ENCODE data around the gene R3HCC1L. TPM values are rescaled to one million over a fixed set of nuclear protein-coding genes. Genes with fewer than 3 reads are reported as not detected.
A peak's percentile ranks its signal among the peaks of the same experiment; 100 is the strongest.
"Not testable (repeated sequence)": the region's sequence is repeated elsewhere in the genome, so short reads cannot be mapped to it uniquely, and the experiment has no call there.

Gene R3HCC1L
- total RNA-seq, 1 experiment from 2014 or later = 15.9 TPM

GRCh38 chr10:98134117-98134430 is 383 bp upstream of the R3HCC1L start:
- BruUV-seq (replicated peaks) = no TSS peak
- H3K4me3 ChIP-seq (ENCODE audit: low read depth in 2 of 2, low read length in 2 of 2) = peak overlapping the region; percentile 69 to 89
- H3K27ac ChIP-seq (ENCODE audit: low read length) = peak overlapping the region; percentile 96
- no peak for DNase-seq (ENCODE audit: low read depth, low spot score)
- TF ChIP-seq SIN3A (IDR thresholded peaks at IDR 0.05; ENCODE audit: borderline replicate concordance, insufficient read depth, low read depth, low read length) (no peak), POLR2AphosphoS5 (IDR thresholded peaks at IDR 0.05; ENCODE audit: low read depth, low read length) (no peak), TCF7L2 (IDR thresholded peaks at IDR 0.05; ENCODE audit: low read depth, low read length) (no peak)
- TF ChIP-seq, protein P1, sequence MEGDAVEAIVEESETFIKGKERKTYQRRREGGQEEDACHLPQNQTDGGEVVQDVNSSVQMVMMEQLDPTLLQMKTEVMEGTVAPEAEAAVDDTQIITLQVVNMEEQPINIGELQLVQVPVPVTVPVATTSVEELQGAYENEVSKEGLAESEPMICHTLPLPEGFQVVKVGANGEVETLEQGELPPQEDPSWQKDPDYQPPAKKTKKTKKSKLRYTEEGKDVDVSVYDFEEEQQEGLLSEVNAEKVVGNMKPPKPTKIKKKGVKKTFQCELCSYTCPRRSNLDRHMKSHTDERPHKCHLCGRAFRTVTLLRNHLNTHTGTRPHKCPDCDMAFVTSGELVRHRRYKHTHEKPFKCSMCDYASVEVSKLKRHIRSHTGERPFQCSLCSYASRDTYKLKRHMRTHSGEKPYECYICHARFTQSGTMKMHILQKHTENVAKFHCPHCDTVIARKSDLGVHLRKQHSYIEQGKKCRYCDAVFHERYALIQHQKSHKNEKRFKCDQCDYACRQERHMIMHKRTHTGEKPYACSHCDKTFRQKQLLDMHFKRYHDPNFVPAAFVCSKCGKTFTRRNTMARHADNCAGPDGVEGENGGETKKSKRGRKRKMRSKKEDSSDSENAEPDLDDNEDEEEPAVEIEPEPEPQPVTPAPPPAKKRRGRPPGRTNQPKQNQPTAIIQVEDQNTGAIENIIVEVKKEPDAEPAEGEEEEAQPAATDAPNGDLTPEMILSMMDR (IDR thresholded peaks at IDR 0.05) = no peak
- TF ChIP-seq, protein P2, sequence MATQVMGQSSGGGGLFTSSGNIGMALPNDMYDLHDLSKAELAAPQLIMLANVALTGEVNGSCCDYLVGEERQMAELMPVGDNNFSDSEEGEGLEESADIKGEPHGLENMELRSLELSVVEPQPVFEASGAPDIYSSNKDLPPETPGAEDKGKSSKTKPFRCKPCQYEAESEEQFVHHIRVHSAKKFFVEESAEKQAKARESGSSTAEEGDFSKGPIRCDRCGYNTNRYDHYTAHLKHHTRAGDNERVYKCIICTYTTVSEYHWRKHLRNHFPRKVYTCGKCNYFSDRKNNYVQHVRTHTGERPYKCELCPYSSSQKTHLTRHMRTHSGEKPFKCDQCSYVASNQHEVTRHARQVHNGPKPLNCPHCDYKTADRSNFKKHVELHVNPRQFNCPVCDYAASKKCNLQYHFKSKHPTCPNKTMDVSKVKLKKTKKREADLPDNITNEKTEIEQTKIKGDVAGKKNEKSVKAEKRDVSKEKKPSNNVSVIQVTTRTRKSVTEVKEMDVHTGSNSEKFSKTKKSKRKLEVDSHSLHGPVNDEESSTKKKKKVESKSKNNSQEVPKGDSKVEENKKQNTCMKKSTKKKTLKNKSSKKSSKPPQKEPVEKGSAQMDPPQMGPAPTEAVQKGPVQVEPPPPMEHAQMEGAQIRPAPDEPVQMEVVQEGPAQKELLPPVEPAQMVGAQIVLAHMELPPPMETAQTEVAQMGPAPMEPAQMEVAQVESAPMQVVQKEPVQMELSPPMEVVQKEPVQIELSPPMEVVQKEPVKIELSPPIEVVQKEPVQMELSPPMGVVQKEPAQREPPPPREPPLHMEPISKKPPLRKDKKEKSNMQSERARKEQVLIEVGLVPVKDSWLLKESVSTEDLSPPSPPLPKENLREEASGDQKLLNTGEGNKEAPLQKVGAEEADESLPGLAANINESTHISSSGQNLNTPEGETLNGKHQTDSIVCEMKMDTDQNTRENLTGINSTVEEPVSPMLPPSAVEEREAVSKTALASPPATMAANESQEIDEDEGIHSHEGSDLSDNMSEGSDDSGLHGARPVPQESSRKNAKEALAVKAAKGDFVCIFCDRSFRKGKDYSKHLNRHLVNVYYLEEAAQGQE (IDR thresholded peaks at IDR 0.05; ENCODE audit: insufficient read depth in 1 of 2, low read depth in 2 of 2, low read length in 1 of 2) = no peak
- no peaks in the 10 kb centered on the region for H3K9me3 ChIP-seq (ENCODE audit: control insufficient read depth, insufficient read depth, low read depth, low read length)
- peak; percentile 27 for ATAC-seq
- intact Hi-C loops (cut with micrococcal nuclease; ENCODE audit: unreplicated experiment) (no loop called here), in situ Hi-C loops (cut with HindIII; ENCODE audit: low pct_unique_long_range_greater_than_20kb, low sequenced_read_pairs) (no loop called here)
- H3K36me3 ChIP-seq (ENCODE audit: control insufficient read depth, insufficient read depth, low read length) = no peaks in the 10 kb centered on the region; the same call in 1 of the 2 replicates
- CTCF ChIA-PET = no interaction called here
- H3K27me3 ChIP-seq (ENCODE audit: control insufficient read depth, insufficient read depth, low read length) = no peaks in the 10 kb centered on the region; the same call in 1 of the 2 replicates
- POLR2A ChIA-PET = interaction anchor here (0.6 to 0.9 kb wide), 5 partner anchors 11 to 284 kb away, joined by 3 to 8 read pairs (median 4); partner anchors contain the start of gene GOLGA7B
- H3K4me1 ChIP-seq (ENCODE audit: control insufficient read depth, insufficient read depth, low read length) = peaks cover 20% of the 10 kb centered on the region; the same call in 1 of the 2 replicates

DNA sequence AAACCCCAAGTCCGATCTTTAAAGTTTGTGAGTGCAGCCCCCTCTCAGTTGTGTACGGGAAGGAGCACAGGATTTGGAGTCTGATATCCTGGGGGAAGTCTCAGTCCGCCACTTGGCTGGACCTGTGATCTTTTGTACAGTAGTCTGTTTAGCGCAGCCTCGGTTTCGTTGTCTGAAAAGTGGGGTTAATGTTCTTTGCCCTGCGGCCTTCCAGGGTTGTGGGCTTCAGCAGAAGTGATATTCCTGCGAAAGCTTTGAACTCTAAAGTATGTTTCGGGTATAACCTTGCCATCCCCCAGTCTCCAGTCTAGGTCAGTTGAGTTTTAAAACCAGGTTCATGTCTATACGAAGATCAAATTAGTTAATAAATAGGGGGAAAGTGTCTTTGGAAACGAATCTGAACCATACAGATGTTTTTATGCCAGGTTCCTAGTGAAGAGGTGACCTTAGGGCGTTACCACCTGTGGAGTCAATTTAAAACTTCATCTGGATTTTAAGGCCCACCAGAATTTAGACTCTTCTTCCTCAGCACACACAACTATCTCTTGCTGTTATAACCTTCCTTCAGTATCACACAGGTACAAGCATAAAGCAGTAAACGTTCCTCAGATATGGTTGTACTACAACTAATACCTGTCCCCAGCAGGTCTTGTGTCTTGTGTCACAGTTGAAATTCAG is 904 bp downstream of the R3HCC1L start:
- Histone ChIP-seq H3K27me3 (ENCODE audit: control insufficient read depth, insufficient read depth, low read length) (no peaks in the 10 kb centered on the region), H3K9me3 (ENCODE audit: control insufficient read depth, insufficient read depth, low read depth, low read length) (no peaks in the 10 kb centered on the region), H3K4me3 (ENCODE audit: low read depth in 2 of 2, low read length in 2 of 2) (peak overlapping the region; percentile 69 to 89), H3K27ac (ENCODE audit: low read length) (peak overlapping the region; percentile 96), H3K36me3 (ENCODE audit: control insufficient read depth, insufficient read depth, low read length) (no peaks in the 10 kb centered on the region; the same call in 1 of the 2 replicates), H3K4me1 (ENCODE audit: control insufficient read depth, insufficient read depth, low read length) (peaks cover 32% of the 10 kb centered on the region)
- ChIA-PET CTCF (no interaction called here), POLR2A (interaction anchor here (0.6 to 0.7 kb wide), 3 partner anchors 11 to 920 kb away, joined by 3 to 14 read pairs (median 3); no protein-coding TSS in a partner anchor)
- no peak for TF ChIP-seq TCF7L2 (IDR thresholded peaks at IDR 0.05; ENCODE audit: low read depth, low read length)
- TF ChIP-seq, protein P1 (IDR thresholded peaks at IDR 0.05) = no peak
- no peak for TF ChIP-seq POLR2AphosphoS5 (IDR thresholded peaks at IDR 0.05; ENCODE audit: low read depth, low read length)
- TF ChIP-seq, protein P2 (IDR thresholded peaks at IDR 0.05; ENCODE audit: insufficient read depth in 1 of 2, low read depth in 2 of 2, low read length in 1 of 2) = no peak
- TF ChIP-seq SIN3A (IDR thresholded peaks at IDR 0.05; ENCODE audit: borderline replicate concordance, insufficient read depth, low read depth, low read length) = no peak
- in situ Hi-C loops (cut with HindIII; ENCODE audit: low pct_unique_long_range_greater_than_20kb, low sequenced_read_pairs) (no loop called here), intact Hi-C loops (cut with micrococcal nuclease; ENCODE audit: unreplicated experiment) (no loop called here)
- DNase-seq (ENCODE audit: low read depth, low spot score) = no peak
- peak; percentile 20 for ATAC-seq
- BruUV-seq (replicated peaks) = TSS peak; percentile 76

DNA sequence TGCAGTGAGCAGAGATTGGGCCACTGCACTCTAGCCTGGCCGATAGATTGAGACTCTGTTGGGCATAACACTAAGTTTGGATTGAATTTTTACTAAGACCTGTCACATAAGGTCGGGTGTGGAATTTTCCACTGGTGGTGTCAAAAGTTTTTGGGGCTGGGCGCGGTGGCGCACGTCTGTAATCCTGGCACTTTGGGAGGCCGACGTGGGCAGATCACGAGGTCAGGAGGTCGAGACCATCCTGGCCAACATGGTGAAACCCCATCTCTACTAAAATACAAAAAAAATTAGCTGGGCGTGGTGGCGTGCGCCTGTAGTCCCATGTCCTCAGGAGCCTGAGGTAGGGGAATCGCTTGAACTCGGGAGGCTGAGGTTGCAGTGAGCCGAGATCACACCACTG is 2.3 kb downstream of the R3HCC1L start:
- H3K36me3 ChIP-seq (ENCODE audit: control insufficient read depth, insufficient read depth, low read length); H3K9me3 ChIP-seq (ENCODE audit: control insufficient read depth, insufficient read depth, low read depth, low read length); DNase-seq (ENCODE audit: low read depth, low spot score); CTCF ChIA-PET; ATAC-seq; H3K4me3 ChIP-seq (ENCODE audit: low read depth in 2 of 2, low read length in 2 of 2); BruUV-seq (replicated peaks); in situ Hi-C loops (cut with HindIII; ENCODE audit: low pct_unique_long_range_greater_than_20kb, low sequenced_read_pairs); H3K27me3 ChIP-seq (ENCODE audit: control insufficient read depth, insufficient read depth, low read length); H3K27ac ChIP-seq (ENCODE audit: low read length); POLR2A ChIA-PET; intact Hi-C loops (cut with micrococcal nuclease; ENCODE audit: unreplicated experiment): not testable (repeated sequence)
- peaks cover 40% of the 10 kb centered on the region for H3K4me1 ChIP-seq (ENCODE audit: control insufficient read depth, insufficient read depth, low read length)

All from Panc1 (cell line).